GM18505 (cell line): ENCODE results near the gene CPOX.

Experiments used
- ATAC-seq: cut with Tn5 transposase; IDR thresholded peaks from one replicate; pipeline ENCODE4 v1.9.1; 2021; ENCODE audit not compliant: unreplicated experiment
- POLR2A ChIP-seq: IDR thresholded peaks from 4 replicates; pipeline ENCODE4 v1.6.1; 2011; ENCODE audit warnings: borderline replicate concordance; ENCODE audit not compliant: insufficient read depth, insufficient read length; ENCODE audit errors: extremely low read depth

The CPOX gene

GRCh38 chr3:98602078-98602678 is 8.8 kb upstream of the CPOX start:
- peak; percentile 68 for ATAC-seq
- no peak for TF ChIP-seq POLR2A

- no peak for ATAC-seq
- TF ChIP-seq POLR2A: no peak
These were observed 7.8 kb upstream of the CPOX start for GRCh38 chr3:98601180-98601579.

GRCh38 chr3:98600412-98601095 is 7.1 kb upstream of the CPOX start:
- ATAC-seq: peak; percentile 50

GRCh38 chr3:98599647-98600411 is 6.4 kb upstream of the CPOX start:
- ATAC-seq: no peak
- TF ChIP-seq POLR2A: no peak

More at GRCh38 chr3:98600412-98601095, 7.1 kb upstream of the CPOX start:
- no peak for TF ChIP-seq POLR2A

GRCh38 chr3:98598492-98598891 is 5.1 kb upstream of the CPOX start:
- no peak for TF ChIP-seq POLR2A
- no peak for ATAC-seq

GRCh38 chr3:98596541-98597500 is 3.4 kb upstream of the CPOX start:
- TF ChIP-seq POLR2A: no peak

GRCh38 chr3:98596087-98596486 is 2.7 kb upstream of the CPOX start:
- no peak for ATAC-seq
- no peak for TF ChIP-seq POLR2A

More at GRCh38 chr3:98596541-98597500, 3.4 kb upstream of the CPOX start:
- ATAC-seq: no peak

GRCh38 chr3:98594628-98595324 is 1.4 kb upstream of the CPOX start:
- TF ChIP-seq POLR2A: no peak
- no peak for ATAC-seq

- ATAC-seq: no peak
These were observed 971 bp downstream of the CPOX start for GRCh38 chr3:98592345-98592935.

GRCh38 chr3:98589331-98590036 is 3.9 kb downstream of the CPOX start:
- no peak for TF ChIP-seq POLR2A
- ATAC-seq: no peak

More at GRCh38 chr3:98592345-98592935, 971 bp downstream of the CPOX start:
- no peak for TF ChIP-seq POLR2A

- no peak for TF ChIP-seq POLR2A
- ATAC-seq: no peak
These were observed 5.3 kb downstream of the CPOX start for GRCh38 chr3:98588065-98588464.

- ATAC-seq: peak; percentile 53
- TF ChIP-seq POLR2A: no peak
These were observed 5.8 kb downstream of the CPOX start for GRCh38 chr3:98587654-98588053.

- TF ChIP-seq POLR2A: no peak
These were observed 8.9 kb downstream of the CPOX start for GRCh38 chr3:98584547-98584946.

More at GRCh38 chr3:98584547-98584946, 8.9 kb downstream of the CPOX start:
- ATAC-seq: no peak
